Lung microvascular endothelial cell (primary cell): ENCODE measurements around the gene CDNF. TPM values are rescaled to one million over a fixed set of nuclear protein-coding genes. Genes with fewer than 3 reads are reported as not detected.
A peak's percentile ranks its signal among the peaks of the same experiment; 100 is the strongest.
"Not testable (repeated sequence)": the region's sequence is repeated elsewhere in the genome, so short reads cannot be mapped to it uniquely, and the experiment has no call there.

Experiments
- DNase-seq, 2 donors: peaks; one replicate each; pipeline versions ENCODE4 v3.0.0 to v3.0.0-alpha.2; 2010; ENCODE audit warnings: low read depth in 2 of 2
- total RNA-seq: library from RNA; depleted of rRNA; stranded (reverse); fragments of >200 nt; gene quantifications from 2 replicates; pipeline ENCODE4 v1.2.1, GENCODE V29; 2014

CDNF gene
- total RNA-seq: 0.40 and 0.44 TPM in 2 replicates

DNA sequence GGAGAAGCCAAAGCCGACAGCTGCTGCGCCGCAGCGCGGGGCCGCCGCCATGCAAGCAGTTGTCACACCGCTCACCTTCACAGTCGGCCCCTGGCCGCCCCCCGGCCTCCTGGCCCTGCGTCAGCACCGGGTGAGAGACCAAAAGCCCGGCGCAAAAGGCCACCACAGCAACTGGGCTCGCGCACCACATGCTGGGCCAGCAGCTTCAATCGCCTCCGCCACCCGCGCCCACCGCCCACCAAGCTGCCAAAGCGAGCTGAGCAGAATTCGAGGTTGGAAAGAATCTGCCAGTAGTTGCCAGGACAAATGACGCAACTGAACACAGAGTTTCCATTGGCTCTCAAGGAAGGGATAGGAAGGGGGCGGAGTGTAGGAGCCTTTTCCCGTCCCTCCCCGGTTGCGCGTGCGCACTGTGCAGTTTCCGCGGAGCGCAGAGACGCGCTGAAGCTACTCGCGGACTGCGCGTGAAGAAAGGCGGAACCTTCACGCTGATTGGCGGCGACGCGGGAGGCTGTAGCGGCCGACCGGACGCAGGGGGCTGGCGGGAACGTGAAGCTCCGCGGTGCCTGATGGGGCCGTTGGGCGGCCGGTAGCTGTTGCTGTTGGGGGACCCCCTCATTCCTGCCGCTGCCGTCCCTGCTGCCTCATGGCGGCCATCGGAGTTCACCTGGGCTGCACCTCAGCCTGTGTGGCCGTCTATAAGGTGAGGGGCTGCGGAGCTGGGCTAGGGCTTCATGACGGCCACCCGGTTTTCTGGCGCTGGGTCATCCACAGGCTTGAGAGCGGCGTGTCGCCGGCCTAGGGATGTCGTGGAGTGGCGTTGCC, at the start of gene CDNF, which contains the start of the genes HSPA14 and MSANTD7:
Gene CDNF, minus strand, starts transcription at position 281 of the 825 bp plus-strand sequence. Its CDS starts 91 bp downstream, at position 190.
Gene HSPA14, plus strand, starts transcription at position 550 of the 825 bp plus-strand sequence. Its CDS starts 97 bp downstream, at position 647.
Gene MSANTD7, plus strand, starts transcription at position 550 of the 825 bp plus-strand sequence. CDS start 3,979 bp downstream, outside the sequence.
- peak; percentile 99 to 100 for DNase-seq

DNA sequence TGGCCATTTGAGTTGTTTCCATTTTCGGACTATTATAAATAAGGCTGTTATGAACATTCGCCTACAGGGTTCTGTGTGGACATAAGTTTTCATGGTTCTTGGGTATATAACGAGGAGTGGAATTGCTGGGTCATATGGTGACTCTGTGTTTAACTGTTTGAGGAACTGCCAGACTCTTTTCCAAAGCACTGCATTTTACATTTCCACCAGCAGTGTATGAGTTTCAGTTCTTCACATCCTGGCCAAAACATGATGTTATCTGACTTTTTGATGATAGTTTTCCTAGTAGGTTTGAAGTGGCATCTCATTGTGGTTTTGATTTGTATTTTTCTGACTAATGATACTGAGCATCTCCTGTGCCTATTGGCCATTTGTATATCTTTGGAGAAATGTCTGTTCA, 46.2 kb upstream of the CDNF start:
- DNase-seq: peak in 1 of 2 donors; percentile 14

DNA sequence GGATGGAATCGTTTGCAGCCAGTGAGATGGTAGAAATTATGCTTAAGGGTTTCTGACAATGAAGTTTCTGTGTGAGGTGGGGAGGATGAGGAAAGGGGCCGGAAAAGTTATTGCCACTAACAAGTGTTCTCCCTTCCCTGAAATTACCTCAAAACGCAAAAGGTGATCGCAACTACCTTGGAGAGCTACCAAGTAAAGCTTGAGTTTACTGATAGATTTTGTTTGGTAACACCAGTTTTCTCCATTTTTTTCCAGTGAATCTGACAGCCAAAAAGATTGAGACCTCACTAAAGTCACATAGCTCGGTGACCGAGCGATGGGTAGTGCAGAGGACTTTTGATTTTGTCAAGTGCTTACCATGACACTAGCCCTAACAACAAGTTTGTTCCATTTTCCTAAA, 42.4 kb upstream of the CDNF start:
- peak in 1 of 2 donors; percentile 6 for DNase-seq

DNA sequence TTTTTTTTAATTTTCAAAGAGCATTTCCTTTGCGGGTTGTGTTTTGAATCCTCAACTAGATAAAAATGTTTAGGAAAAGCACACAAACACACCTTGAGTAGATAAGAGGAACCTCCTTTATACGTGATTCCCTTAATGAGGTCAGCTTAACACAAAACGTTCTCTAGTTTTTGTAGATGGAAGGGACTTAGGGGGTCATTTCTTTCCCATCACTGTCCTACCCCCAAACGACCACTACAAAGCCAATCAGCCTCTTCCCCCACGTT, 42.0 kb upstream of the CDNF start:
- no peak for DNase-seq

DNA sequence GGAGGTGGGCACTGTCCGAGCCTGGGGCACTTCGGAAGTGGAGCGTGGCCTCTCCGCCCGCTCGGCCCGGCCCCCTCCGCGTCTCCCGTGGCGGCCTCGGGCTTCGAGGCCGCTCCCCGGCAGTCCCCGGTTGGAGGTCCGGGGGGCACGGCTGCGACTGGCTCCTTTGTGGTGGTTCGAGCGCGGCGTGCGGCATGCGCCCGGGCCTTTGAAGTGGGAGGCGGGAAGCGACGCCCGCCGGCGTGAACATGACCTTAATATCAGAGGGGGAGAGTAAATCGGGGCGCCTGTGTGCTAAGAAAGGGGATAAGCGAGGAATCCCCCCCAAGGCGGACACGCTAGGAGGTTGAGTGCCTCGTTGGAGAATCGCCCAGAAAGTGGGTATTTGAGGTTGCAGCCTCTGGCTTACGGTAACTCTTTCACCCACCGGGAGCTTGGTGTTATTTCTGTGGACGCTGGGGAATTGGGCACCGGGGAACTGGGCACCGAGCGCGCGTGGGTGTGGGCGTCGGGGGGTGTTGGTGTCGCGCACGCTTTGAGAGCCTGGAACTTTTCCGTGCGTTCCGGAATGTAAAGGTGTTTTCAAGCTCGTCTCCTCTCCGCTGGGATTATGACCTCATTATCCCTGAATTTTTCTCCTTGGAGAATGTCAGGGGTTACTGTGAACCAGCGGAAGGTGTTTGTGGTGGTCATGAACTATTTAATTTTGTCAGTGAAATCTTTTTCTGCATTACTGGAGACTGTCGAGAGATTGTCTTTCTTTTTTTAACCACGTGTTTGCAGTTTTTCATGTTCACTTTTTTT, 41.5 kb upstream of the CDNF start:
- DNase-seq: peak; percentile 8 to 32

DNA sequence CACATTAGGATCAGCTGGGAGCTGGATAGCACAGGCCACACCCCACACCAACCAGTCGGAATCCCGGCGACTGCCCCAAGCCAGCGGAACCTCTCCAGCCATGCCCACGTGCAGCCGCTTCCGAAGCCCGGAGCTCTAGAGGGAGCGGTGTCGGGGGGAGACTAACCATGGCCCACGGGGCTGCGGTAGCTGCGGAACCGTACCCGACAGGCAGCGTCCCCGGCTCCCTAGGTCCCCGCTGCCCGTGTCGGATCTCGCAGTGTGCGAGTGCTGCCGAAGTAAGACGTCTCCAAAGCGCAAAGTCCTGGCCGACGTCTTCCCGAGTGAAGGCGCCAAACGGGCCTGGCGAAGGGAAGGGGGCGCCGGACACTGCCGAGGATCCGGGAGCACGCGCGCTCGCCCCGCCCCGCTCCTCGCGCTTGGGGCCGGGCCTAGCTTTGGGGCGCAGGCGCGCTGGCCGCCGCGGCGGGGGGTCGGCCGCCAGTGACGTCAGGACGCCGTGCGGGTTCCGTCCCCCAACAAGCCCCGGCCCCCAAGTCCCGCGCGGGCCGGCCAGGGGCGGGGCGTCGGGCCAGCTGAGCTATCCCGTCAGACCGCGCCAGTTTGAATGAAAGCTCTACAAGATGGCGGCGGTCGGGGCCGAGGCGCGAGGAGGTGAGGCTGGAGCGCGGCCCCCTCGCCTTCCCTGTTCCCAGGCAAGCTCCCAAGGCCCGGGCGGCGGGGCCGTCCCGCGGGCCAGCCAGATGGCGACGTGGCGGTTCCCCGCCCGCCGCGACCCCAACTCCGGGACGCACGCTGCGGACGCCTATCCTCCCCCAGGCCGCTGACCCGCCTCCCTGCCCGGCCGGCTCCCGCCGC, 40.7 kb upstream of the CDNF start, which contains the start of gene SUV39H2:
Gene SUV39H2, plus strand, starts transcription at position 601 of the 858 bp plus-strand sequence. Its CDS starts 23 bp downstream, at position 624.
- DNase-seq: peak; percentile 97 to 98

DNA sequence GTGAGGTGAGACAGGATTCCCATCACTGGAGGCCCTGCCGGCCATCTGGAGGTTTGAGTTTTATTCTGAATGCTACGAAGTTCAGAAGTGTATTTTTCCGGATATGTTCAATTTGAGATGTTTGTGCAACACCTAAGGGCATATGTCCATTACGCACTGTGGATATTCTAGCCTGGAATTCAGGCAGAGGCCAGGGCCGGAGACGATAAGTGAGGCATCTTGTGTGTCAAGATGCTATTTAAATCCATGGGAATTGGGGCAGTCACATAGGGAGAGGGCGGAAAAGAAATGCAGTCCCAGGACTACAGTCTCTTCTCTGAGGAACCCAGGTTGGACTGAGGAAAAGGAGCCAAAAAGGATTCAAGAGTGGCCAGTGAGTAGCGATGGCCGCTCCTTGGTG, 38.9 kb upstream of the CDNF start:
- no peak for DNase-seq

DNA sequence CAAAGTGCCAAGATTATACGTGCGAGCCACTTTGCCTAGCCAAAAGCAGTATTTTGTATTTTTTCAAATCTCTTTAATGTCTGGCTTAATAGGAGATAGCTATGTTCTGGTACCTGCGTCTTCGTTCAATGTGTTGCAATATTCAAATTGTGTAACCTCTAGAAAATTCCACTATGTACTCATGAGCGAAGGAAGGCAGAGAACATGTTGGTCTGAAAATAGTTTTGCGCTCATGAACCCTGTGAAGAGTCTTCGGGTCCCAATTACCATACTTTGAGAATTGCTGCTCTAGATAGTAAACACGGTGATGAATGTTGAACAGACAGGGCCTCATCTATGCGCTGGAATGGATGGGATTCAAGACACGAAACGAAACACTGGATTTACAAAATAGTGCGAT, 38.1 kb upstream of the CDNF start:
- DNase-seq: no peak

DNA sequence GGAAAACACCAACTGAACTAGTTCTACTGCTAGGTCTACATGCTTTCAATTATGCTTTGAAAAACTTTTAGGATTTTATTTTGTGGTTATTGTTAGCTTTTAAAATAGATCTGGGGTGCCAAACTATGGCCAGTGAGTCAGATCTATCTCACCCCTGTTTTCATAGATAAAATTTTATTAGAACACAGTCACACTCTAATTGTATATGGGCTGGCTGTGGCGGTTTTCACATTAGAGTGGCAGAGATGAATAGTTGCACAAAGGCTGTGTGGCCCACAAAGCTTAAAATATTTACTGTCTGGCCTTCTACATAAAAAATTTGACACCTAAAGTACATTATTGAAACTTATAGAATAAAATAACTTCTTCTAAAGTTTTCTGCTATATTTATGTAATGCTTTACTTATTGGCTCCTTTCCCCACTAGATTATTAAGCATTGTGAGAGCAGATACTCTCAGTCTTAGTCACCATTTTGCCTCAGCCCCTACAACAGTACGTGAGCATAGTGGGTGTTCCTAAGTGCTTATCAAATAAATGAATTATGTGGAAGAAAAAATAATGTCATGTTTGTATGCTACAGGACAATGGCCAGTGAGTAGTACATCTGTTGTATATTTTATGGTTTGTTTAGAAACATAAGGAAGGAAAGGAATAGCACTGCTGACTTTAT, 35.4 kb upstream of the CDNF start:
- peak in 1 of 2 donors; percentile 36 for DNase-seq

DNA sequence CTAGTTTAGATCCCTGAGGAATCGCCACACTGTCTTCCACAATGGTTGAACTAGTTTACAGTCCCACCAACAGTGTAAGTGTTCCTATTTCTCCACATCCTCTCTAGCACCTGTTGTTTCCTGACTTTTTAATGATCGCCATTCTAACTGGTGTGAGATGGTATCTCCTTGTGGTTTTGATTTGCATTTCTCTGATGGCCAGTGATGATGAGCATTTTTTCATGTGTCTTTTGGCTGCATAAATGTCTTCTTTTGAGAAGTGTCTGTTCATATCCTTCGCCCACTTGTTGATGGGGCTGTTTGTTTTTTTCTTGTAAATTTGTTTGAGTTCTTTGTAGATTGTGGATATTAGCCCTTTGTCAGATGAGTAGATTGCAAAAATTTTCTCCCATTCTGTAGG, 27.0 kb upstream of the CDNF start:
- DNase-seq: not testable (repeated sequence)

DNA sequence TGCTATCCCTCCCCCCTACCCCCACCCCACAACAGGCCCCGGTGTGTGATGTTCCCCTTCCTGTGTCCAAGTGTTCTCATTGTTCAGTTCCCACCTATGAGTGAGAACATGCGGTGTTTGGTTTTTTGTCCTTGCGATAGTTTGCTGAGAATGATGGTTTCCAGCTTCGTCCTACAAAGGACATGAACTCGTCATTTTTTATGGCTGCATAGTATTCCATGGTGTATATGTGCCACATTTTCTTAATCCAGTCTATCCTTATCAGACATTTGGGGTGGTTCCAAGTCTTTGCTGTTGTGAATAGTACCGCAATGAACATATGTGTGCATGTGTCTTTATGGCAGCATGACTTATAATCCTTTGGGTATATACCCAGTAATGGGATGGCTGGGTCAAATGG, 26.6 kb upstream of the CDNF start:
- not testable (repeated sequence) for DNase-seq

DNA sequence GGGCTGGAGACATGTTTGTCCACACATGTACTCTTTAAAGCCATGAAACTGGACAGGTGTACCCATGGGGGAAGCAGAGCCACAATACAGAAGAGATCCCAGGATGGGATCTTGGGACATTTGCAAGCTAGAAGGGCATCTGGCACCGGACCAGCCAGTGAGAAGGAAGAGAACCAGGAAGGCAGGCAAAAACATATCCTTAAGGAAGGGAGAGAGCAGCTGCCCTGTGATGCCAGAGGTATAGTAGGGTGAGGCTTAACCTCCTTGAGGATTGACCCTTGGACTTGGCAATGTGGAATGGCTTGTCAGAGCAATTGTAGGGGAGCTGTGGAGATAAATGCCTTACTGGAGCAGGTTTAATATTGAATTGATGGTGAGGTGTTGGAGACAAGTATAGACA, 23.0 kb upstream of the CDNF start:
- no peak for DNase-seq

DNA sequence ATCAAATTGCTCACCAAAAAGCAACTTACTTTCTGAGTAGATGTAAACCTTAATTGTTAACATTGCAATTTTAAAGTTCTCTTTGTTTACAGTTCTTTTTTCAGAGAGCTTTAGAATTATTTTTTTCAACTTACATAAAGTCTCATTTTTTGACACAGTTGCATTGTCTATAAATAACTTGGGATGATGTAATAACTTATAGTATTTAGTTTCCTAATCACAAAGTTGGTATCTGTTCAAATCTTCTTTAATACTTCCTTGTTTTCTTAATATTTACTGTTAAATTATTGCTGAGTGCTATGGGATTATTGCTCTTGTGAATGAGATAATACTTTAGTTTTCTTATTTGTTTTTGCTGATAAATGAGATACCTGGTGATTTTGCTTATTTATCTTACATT, 21.9 kb upstream of the CDNF start:
- no peak for DNase-seq

DNA sequence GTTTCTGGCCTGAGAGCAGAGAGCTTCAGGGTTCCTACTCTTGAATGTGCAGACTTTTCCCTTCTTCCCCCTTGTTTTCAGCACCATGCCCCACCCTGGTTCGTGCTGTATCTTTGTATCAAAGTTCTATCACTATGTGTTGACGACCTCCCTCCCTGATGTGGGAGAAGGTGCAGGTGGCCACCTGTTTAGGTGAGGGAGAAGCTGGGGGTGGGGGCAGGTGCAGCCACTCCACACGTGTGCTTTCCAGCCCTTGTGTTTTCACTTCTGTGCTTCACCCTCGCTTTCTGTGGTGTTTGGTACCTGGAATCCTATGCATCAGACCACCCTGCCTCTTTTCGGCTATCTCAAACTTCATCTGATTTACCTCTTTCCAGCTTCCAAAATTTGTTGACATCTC, 21.2 kb upstream of the CDNF start:
- DNase-seq: no peak

DNA sequence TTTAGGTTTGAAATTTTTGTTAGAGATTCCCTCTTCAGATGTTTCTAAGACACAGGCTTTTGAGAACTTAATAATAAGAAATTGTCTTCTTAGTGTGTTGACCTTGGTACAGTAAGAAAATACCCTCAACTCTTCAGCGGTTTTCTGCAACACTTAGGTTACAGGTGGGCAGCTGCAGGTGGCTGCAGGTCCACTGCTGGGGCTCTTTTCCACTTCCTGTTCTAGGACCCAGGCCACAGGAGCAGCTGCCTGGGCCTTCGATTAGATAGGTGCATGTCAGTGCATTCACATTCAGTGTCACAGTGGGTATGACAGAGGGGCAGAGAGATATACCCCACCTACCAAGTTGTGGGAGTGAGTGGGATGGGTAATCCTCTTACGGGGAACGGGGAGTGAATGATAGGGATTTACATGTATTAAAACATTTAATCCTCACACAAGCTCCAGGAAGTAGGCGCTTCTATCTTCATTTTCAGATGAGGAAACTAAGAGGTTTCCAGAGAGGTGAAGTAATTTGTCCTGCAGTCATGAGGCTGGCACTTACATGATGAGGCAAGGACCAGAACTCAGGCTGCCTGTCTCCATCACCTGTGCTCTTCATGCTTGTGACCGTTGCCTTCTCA, 20.6 kb upstream of the CDNF start:
- no peak for DNase-seq

DNA sequence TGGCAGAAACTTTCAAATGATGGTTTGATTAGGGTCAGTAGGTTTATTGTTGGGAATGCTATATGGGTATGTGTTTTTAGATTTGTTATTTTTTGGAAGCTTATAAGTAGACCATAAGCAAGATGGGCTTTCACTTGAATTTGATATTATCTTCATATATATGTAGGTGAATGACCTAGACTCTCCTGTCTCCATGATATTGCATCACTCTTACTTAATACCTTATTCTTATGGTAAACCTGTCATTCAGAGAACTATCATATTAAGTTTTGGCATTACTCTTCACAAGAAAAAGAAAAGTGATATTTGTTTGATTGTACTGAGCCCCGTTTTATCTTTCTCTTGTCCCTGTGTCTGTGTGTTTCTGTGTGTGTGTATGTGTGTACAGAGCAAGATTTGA, 17.6 kb upstream of the CDNF start:
- DNase-seq: no peak

DNA sequence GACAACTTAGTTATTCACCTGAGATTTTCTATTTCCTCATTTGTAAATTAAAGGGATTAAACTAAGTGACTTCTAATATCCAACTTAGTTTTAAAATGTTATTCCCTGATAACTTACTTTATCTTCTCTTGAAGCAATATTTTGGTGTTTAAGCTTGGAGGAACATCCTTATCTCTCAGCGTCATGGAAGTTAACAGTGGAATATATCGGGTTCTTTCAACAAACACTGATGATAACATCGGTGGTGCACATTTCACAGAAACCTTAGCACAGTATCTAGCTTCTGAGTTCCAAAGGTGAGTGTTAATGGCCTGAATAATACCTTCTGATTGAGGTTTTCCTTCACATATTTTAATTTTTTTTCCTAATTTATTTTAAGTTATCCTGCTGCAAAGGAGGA, 14.4 kb upstream of the CDNF start:
- no peak for DNase-seq

DNA sequence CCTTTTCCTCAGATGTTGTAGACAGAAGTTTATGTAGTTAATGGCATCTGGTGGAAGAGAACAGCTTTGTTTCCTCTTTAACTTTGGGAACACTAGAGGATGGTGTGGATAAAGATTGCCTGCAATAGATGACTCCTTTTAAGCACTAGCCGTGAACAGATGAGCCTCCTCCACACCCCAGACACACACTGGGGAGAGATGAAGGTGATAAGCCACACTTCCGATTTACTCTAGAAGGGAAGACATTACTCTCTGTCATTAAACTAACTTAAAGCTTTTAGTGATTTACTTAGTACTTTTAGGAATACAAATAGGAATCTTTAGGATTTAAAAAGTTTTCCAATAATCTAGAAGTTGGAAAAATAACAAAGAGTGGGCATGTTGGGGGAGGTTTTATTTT, 7.1 kb upstream of the CDNF start:
- no peak for DNase-seq

DNA sequence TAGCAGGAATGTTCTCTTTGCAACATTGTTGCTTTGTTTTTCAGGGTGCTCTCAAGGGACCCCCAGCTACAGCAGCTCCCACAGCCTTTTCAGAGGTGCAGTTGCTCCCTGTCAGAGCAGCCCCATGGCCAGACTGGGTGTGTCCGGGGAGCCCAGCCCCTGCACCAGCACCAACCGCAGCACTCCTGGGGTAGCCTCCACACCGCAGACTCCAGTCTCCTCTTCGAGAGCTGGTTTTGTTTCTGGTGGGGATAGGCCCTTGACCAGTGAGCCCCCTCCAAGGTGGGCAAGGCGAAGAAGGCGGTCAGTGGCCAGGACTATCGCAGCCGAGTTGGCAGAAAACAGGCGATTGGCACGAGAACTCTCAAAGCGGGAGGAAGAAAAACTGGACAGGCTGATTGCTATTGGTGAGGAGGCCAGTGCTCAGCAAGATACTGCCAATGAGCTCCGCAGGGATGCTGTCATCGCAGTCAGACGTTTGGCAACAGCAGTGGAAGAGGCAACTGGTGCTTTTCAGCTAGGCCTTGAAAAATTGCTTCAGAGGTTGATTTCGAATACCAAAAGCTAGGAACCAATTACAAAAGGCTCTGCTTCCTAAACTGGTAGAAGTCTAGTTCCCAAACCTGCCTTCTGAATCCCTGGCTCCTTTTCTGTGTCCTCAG, 5.6 kb upstream of the CDNF start:
- no peak for DNase-seq

DNA sequence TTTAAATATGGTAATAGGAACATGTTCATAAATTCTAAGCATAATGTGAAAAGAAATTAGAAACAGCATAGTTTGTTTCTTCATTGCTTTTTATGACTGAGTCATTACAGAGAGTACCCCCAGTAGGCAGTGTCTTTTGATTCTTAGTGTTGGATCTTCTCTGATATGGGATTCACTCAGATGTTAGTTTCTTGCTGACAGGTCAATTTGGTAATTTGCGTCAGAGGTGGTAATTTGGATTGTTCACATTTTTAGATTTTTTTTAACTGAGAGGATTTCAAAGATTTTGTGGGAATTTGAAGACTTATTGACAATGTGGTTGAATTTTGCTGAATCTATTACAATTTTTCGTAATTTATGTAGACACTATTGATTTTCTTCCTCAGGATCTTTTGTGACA, 2.3 kb upstream of the CDNF start:
- no peak for DNase-seq
